ENCODE measurements around the gene ZNF502. TPM values are rescaled to one million over a fixed set of nuclear protein-coding genes. Genes with fewer than 3 reads are reported as not detected.

Gene ZNF502
- total RNA-seq, 1 donor from 2014 or later = 0.32 TPM

- H3K36me3 Mint-ChIP-seq (ENCODE audit: unreplicated experiment) = peaks cover 13% of the 10 kb centered on the region
- TF ChIP-seq, protein P1, sequence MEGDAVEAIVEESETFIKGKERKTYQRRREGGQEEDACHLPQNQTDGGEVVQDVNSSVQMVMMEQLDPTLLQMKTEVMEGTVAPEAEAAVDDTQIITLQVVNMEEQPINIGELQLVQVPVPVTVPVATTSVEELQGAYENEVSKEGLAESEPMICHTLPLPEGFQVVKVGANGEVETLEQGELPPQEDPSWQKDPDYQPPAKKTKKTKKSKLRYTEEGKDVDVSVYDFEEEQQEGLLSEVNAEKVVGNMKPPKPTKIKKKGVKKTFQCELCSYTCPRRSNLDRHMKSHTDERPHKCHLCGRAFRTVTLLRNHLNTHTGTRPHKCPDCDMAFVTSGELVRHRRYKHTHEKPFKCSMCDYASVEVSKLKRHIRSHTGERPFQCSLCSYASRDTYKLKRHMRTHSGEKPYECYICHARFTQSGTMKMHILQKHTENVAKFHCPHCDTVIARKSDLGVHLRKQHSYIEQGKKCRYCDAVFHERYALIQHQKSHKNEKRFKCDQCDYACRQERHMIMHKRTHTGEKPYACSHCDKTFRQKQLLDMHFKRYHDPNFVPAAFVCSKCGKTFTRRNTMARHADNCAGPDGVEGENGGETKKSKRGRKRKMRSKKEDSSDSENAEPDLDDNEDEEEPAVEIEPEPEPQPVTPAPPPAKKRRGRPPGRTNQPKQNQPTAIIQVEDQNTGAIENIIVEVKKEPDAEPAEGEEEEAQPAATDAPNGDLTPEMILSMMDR (IDR thresholded peaks at IDR 0.05; ENCODE audit: partially characterized antibody, unreplicated experiment) = no peak
Observed at GRCh38 chr3:44674211-44674610, 38.2 kb upstream of the ZNF502 start.

GRCh38 chr3:44678480-44679116 lies 33.9 kb upstream of the ZNF502 start:
- peaks cover 24% of the 10 kb centered on the region for H3K36me3 Mint-ChIP-seq (ENCODE audit: unreplicated experiment)
- DNase-seq = no peak
- H3K4me1 Mint-ChIP-seq (ENCODE audit: low read depth, unreplicated experiment) = no peaks in the 10 kb centered on the region
- no peak overlapping the region for H3K4me3 Mint-ChIP-seq (ENCODE audit: unreplicated experiment)
- H3K27ac Mint-ChIP-seq (ENCODE audit: unreplicated experiment) = no peak overlapping the region
- peaks cover 9% of the 10 kb centered on the region for H3K27me3 Mint-ChIP-seq (ENCODE audit: unreplicated experiment)
- H3K9me3 Mint-ChIP-seq (ENCODE audit: unreplicated experiment) = peaks cover 3% of the 10 kb centered on the region
- TF ChIP-seq, protein P1 (IDR thresholded peaks at IDR 0.05; ENCODE audit: partially characterized antibody, unreplicated experiment) = no peak

More at GRCh38 chr3:44674211-44674610, 38.2 kb upstream of the ZNF502 start:
- peaks cover 4% of the 10 kb centered on the region for H3K4me1 Mint-ChIP-seq (ENCODE audit: low read depth, unreplicated experiment)
- no peak overlapping the region for H3K4me3 Mint-ChIP-seq (ENCODE audit: unreplicated experiment)
- H3K27ac Mint-ChIP-seq (ENCODE audit: unreplicated experiment) = no peak overlapping the region
- H3K9me3 Mint-ChIP-seq (ENCODE audit: unreplicated experiment) = peaks cover 11% of the 10 kb centered on the region
- peaks cover 11% of the 10 kb centered on the region for H3K27me3 Mint-ChIP-seq (ENCODE audit: unreplicated experiment)
- no peak for DNase-seq

DNA sequence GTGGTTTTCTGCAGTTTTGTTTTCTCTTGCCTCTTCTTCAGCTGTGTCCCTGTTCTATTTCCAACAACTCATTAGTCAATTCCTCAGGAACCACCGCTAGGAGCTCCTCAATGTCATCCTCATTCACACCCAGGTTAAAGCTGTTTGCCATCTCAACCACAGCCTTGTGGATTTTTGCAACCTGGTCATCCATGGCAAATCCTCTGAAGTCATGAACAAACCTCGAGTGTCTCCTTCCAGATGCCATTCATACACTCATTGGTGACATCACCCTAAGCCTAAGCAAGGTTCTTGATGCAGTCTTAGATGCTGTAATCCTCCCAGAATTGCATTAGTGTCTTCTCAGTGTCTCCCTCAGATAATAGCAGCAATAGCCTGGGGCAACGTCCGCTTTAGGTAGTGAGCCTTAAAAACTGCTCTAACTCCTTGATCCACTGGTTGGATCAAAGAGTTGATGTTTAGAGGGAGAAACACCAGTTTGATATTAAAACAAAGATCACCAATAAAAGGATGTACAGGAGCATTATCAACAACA lies 31.5 kb upstream of the ZNF502 start:
- peaks cover 4% of the 10 kb centered on the region for H3K9me3 Mint-ChIP-seq (ENCODE audit: unreplicated experiment)
- H3K27me3 Mint-ChIP-seq (ENCODE audit: unreplicated experiment) = peaks cover 11% of the 10 kb centered on the region
- TF ChIP-seq, protein P1 (IDR thresholded peaks at IDR 0.05; ENCODE audit: partially characterized antibody, unreplicated experiment) = no peak

DNA sequence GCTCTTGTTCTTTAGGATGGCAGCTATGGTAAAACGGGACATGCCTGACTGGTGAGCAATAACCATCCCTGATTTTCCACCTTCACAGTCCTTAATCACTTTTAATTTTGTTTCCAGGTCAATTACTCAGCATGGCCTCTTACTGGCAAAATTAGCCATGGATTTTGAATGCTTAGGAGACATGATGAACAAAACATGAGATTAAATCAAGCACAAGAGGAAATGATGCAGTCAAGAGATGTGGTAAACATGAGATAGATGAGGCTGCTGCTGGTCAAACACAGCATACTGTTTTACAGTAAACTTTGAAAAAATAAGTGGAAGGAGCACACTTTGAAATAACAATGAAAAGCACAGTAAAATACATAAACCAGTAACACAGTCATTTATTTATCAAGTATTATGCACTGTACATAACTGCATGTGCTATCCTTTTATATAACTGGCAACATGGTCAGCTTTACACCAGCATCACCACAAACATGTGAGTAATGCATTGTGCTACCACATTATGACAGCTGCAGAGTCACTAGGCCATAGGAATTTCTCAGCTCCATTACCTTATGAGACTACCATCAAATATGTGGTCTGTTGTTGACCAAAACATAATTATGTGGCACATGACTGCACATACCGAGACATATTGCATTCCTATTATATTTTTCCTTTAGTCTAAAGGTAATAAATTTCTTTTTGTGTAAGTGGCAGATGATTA lies 30.1 kb upstream of the ZNF502 start:
- Mint-ChIP-seq H3K4me1 (ENCODE audit: low read depth, unreplicated experiment) (peaks cover 5% of the 10 kb centered on the region), H3K27ac (ENCODE audit: unreplicated experiment) (no peak overlapping the region), H3K27me3 (ENCODE audit: unreplicated experiment) (peaks cover 8% of the 10 kb centered on the region), H3K36me3 (ENCODE audit: unreplicated experiment) (peaks cover 36% of the 10 kb centered on the region), H3K9me3 (ENCODE audit: unreplicated experiment) (peaks cover 4% of the 10 kb centered on the region), H3K4me3 (ENCODE audit: unreplicated experiment) (no peak overlapping the region)
- no peak for DNase-seq
- TF ChIP-seq, protein P1 (IDR thresholded peaks at IDR 0.05; ENCODE audit: partially characterized antibody, unreplicated experiment) = no peak

More for the DNA sequence above, 31.5 kb upstream of the ZNF502 start:
- Mint-ChIP-seq H3K27ac (ENCODE audit: unreplicated experiment) (no peak overlapping the region), H3K36me3 (ENCODE audit: unreplicated experiment) (peaks cover 36% of the 10 kb centered on the region), H3K4me1 (ENCODE audit: low read depth, unreplicated experiment) (peaks cover 5% of the 10 kb centered on the region), H3K4me3 (ENCODE audit: unreplicated experiment) (no peak overlapping the region)
- DNase-seq = no peak

All from glutamatergic neuron (in vitro differentiated cells).